Measurements from ENCODE around the gene KRTAP9-1. TPM values are rescaled to one million over a fixed set of nuclear protein-coding genes. Genes with fewer than 3 reads are reported as not detected.

Gene KRTAP9-1
- total and polyA plus RNA-seq, 2 of the 13 experiments (the other 11 are each of a cell fraction or from before 2014, with no cell fraction given) = not detected

GRCh38 chr17:41211845-41212466, 22.3 kb downstream of the KRTAP9-1 start:
- ChIA-PET POLR2A (no interaction called here), CTCF (ENCODE audit: low intra/inter-chr PET ratio, low total read pairs) (no interaction called here)
- H3K79me2 ChIP-seq (ENCODE audit: insufficient read depth, low read length) = no peaks in the 10 kb centered on the region
- FAIRE-seq = no peak
- intact Hi-C loops (cut with micrococcal nuclease; ENCODE audit: unreplicated experiment) = no loop called here
- H3K36me3 ChIP-seq (replicated peaks in 1 of 2; ENCODE audit: control insufficient read depth in 1 of 2, insufficient read depth in 2 of 2, low read length in 2 of 2) = no peaks in the 10 kb centered on the region
- BruUV-seq (replicated peaks) = no TSS peak
- ATAC-seq = no peak
- peak; percentile 99 for TF ChIP-seq MNT (IDR thresholded peaks at IDR 0.05)
- TF ChIP-seq ZNF12 (CRISPR knock-in tag; IDR thresholded peaks at IDR 0.05) = no peak
- TF ChIP-seq MAFK (conservative IDR thresholded peaks at IDR 0.05 in 1 of 2, IDR thresholded peaks at IDR 0.05 in 1 of 2; ENCODE audit: low read length in 2 of 2) = 0 out of 4 replicates have a peak, but pooled peaks of 1 of the 2 experiments have one; percentile 12
- no peak overlapping the region for H2AFZ ChIP-seq (ENCODE audit: low read length)
- no peak overlapping the region for H3K4me3 ChIP-seq (replicated peaks in 1 of 3; ENCODE audit: insufficient read depth in 1 of 3, low read depth in 2 of 3, low read length in 3 of 3)
- DNase-seq (ENCODE audit: low spot score) = no peak
- H4K20me1 ChIP-seq (ENCODE audit: insufficient read depth, low read length) = no peaks in the 10 kb centered on the region
- peaks cover 0 to 33% of the 10 kb centered on the region in 2 experiments; a peak in 3 of 5 replicates for H3K27me3 ChIP-seq (ENCODE audit: control insufficient read depth in 1 of 2, insufficient read depth in 2 of 2, low read length in 2 of 2)
- H3K27ac ChIP-seq (ENCODE audit: extremely low read length, insufficient read depth, low read length) = no peak overlapping the region
- no peak overlapping the region for H3K4me2 ChIP-seq (ENCODE audit: low read depth, low read length)
- WGBS (ENCODE audit: low lambda C conversion rate) = 0% methylated on average over 1 of the region's 1 CpG
- in situ Hi-C loops (cut with HindIII; ENCODE audit: extremely low pct_ligation_motif_present, low pct_unique_long_range_greater_than_20kb) = no loop called here
- H3K9me3 ChIP-seq (ENCODE audit: low read length) = 0 out of 2 replicates have a peak, but pooled peaks cover 5% of the 10 kb centered on the region
- no peak overlapping the region for H3K9ac ChIP-seq (ENCODE audit: insufficient read depth, low read depth, low read length)
- H3K4me1 ChIP-seq (ENCODE audit: insufficient read depth, low read length) = peaks cover 6% of the 10 kb centered on the region; the same call in 1 of the 2 replicates

GRCh38 chr17:41212524-41213169, 23.0 kb downstream of the KRTAP9-1 start:
- CTCF ChIA-PET (ENCODE audit: low intra/inter-chr PET ratio, low total read pairs) = no interaction called here
- peaks cover 0 to 33% of the 10 kb centered on the region in 2 experiments; a peak in 3 of 5 replicates for H3K27me3 ChIP-seq (ENCODE audit: control insufficient read depth in 1 of 2, insufficient read depth in 2 of 2, low read length in 2 of 2)
- TF ChIP-seq MXD3 (CRISPR knock-in tag; IDR thresholded peaks at IDR 0.05) (no peak), ZFX (CRISPR knock-in tag; IDR thresholded peaks at IDR 0.05; ENCODE audit: low read depth) (no peak), KDM2A (CRISPR knock-in tag; IDR thresholded peaks at IDR 0.05; ENCODE audit: borderline replicate concordance, low read depth) (no peak), NFE2 (CRISPR knock-in tag; IDR thresholded peaks at IDR 0.05) (no peak), FOXM1 (CRISPR knock-in tag; IDR thresholded peaks at IDR 0.05) (no peak), GPN1 (CRISPR knock-in tag; IDR thresholded peaks at IDR 0.05; ENCODE audit: borderline replicate concordance) (0 out of 2 replicates have a peak, but pooled peaks have one; percentile 44), ZNF562 (CRISPR knock-in tag; IDR thresholded peaks at IDR 0.05; ENCODE audit: borderline replicate concordance) (no peak)
- H3K9ac ChIP-seq (ENCODE audit: insufficient read depth, low read depth, low read length) = no peak overlapping the region
- FAIRE-seq (no peak), DNase-seq (ENCODE audit: low spot score) (no peak), ATAC-seq (no peak)
- H3K4me2 ChIP-seq (ENCODE audit: low read depth, low read length) = no peak overlapping the region
- no peaks in the 10 kb centered on the region for H4K20me1 ChIP-seq (ENCODE audit: insufficient read depth, low read length)
- H3K27ac ChIP-seq (ENCODE audit: extremely low read length, insufficient read depth, low read length) = no peak overlapping the region
- H3K9me3 ChIP-seq (ENCODE audit: low read length) = 0 out of 2 replicates have a peak, but pooled peaks cover 2% of the 10 kb centered on the region
- H3K36me3 ChIP-seq (replicated peaks in 1 of 2; ENCODE audit: control insufficient read depth in 1 of 2, insufficient read depth in 2 of 2, low read length in 2 of 2) = no peaks in the 10 kb centered on the region
- POLR2A ChIA-PET = no interaction called here
- H3K4me1 ChIP-seq (ENCODE audit: insufficient read depth, low read length) = peaks cover 6% of the 10 kb centered on the region; the same call in 1 of the 2 replicates
- no TSS peak for BruUV-seq (replicated peaks)
- H2AFZ ChIP-seq (ENCODE audit: low read length) = no peak overlapping the region
- no peak overlapping the region for H3K4me3 ChIP-seq (replicated peaks in 1 of 3; ENCODE audit: insufficient read depth in 1 of 3, low read depth in 2 of 3, low read length in 3 of 3)
- intact Hi-C loops (cut with micrococcal nuclease; ENCODE audit: unreplicated experiment) = no loop called here
- H3K79me2 ChIP-seq (ENCODE audit: insufficient read depth, low read length) = no peaks in the 10 kb centered on the region
- WGBS (ENCODE audit: low lambda C conversion rate) = 0% methylated on average over 6 of the region's 7 CpGs
- in situ Hi-C loops (cut with HindIII; ENCODE audit: extremely low pct_ligation_motif_present, low pct_unique_long_range_greater_than_20kb) = no loop called here
